ENCODE measurements around the gene NLGN2.

Gene NLGN2

GRCh38 chr17:7392696-7393612 lies 14.7 kb upstream of the NLGN2 start:
- DNase-seq (ENCODE audit: low spot score), result no peak

GRCh38 chr17:7393613-7394451 lies 13.8 kb upstream of the NLGN2 start:
- no peak for DNase-seq (ENCODE audit: low spot score)

- DNase-seq (ENCODE audit: low spot score), result peak; percentile 80
Observed at GRCh38 chr17:7394452-7395191, 13.0 kb upstream of the NLGN2 start, which contains the start of gene PLSCR3. TSS of gene PLSCR3 (minus strand) at chr17:7394525. CDS start at chr17:7394110, 415 bp downstream.

- DNase-seq (ENCODE audit: low spot score), result no peak
Observed at GRCh38 chr17:7396147-7396546, 11.5 kb upstream of the NLGN2 start.

GRCh38 chr17:7398612-7399011 lies 9.0 kb upstream of the NLGN2 start:
- no peak for DNase-seq (ENCODE audit: low spot score)

- DNase-seq (ENCODE audit: low spot score), result no peak
Observed at GRCh38 chr17:7403043-7403726, 4.5 kb upstream of the NLGN2 start.

- no peak for DNase-seq (ENCODE audit: low spot score)
Observed at GRCh38 chr17:7403727-7403976, 4.0 kb upstream of the NLGN2 start.

- DNase-seq (ENCODE audit: low spot score), result peak; percentile 100
Observed at GRCh38 chr17:7403977-7404736, 3.5 kb upstream of the NLGN2 start, which contains the start of gene TMEM256. TSS of gene TMEM256 (minus strand) at chr17:7404097. CDS start at chr17:7404084, 13 bp downstream.

- no peak for DNase-seq (ENCODE audit: low spot score)
Observed at GRCh38 chr17:7404737-7405349, 2.8 kb upstream of the NLGN2 start.

GRCh38 chr17:7405350-7406234 lies 2.1 kb upstream of the NLGN2 start:
- DNase-seq (ENCODE audit: low spot score), result peak; percentile 38

GRCh38 chr17:7406235-7406825 lies 1.3 kb upstream of the NLGN2 start:
- DNase-seq (ENCODE audit: low spot score), result no peak

GRCh38 chr17:7407082-7407481 lies 563 bp upstream of the NLGN2 start:
- no peak for DNase-seq (ENCODE audit: low spot score)

- DNase-seq (ENCODE audit: low spot score), result no peak
Observed at GRCh38 chr17:7408252-7408727, 645 bp downstream of the NLGN2 start.

- DNase-seq (ENCODE audit: low spot score), result no peak
Observed at GRCh38 chr17:7408863-7409262, 1.2 kb downstream of the NLGN2 start.

GRCh38 chr17:7409716-7410115 lies 2.1 kb downstream of the NLGN2 start:
- DNase-seq (ENCODE audit: low spot score), result no peak

GRCh38 chr17:7410634-7411426 lies 3.2 kb downstream of the NLGN2 start:
- no peak for DNase-seq (ENCODE audit: low spot score)

GRCh38 chr17:7411427-7411750 lies 3.7 kb downstream of the NLGN2 start:
- no peak for DNase-seq (ENCODE audit: low spot score)

- no peak for DNase-seq (ENCODE audit: low spot score)
Observed at GRCh38 chr17:7413346-7413985, 5.8 kb downstream of the NLGN2 start.
